CD4-positive, CD25-positive, alpha-beta regulatory T cell (primary cell): Measurements from ENCODE around the gene FAM131B. TPM values are rescaled to one million over a fixed set of nuclear protein-coding genes. Genes with fewer than 3 reads are reported as not detected.
"Not testable (repeated sequence)": the region's sequence is repeated elsewhere in the genome, so short reads cannot be mapped to it uniquely, and the experiment has no call there.

ENCODE experiments used
- ATAC-seq, 2 donors: fragments of 150-1000 bp; cut with Tn5 transposase; one replicate each; pipeline ENCODE4 v1.10.0; 2021; ENCODE audit warnings: low read depth in 2 of 2, moderate number of reproducible peaks in 2 of 2, moderate library complexity in 1 of 2
- DNase-seq, 3 donors: peaks; one replicate each; pipeline versions ENCODE4 v3.0.0 to v3.0.0-alpha.2; 2012 to 2022; ENCODE audit warnings: mixed read lengths in 1 of 3
- H3K27ac ChIP-seq: one replicate; pipeline ENCODE4 v1.7.0; 2013; ENCODE audit warnings: mild to moderate bottlenecking, low read length; ENCODE audit not compliant: insufficient read depth, poor library complexity, severe bottlenecking
- H3K27me3 ChIP-seq: one replicate; pipeline ENCODE4 v1.7.0; 2013; ENCODE audit warnings: low read length; ENCODE audit not compliant: control insufficient read depth, insufficient read depth
- H3K36me3 ChIP-seq: one replicate; pipeline ENCODE4 v1.7.0; 2013; ENCODE audit warnings: mild to moderate bottlenecking, low read length, moderate library complexity; ENCODE audit not compliant: control insufficient read depth, insufficient read depth
- H3K4me1 ChIP-seq: 2 replicates; pipeline ENCODE4 v1.7.0; 2013; ENCODE audit warnings: mild to moderate bottlenecking, low read length; ENCODE audit not compliant: insufficient read depth, control insufficient read depth, poor library complexity, severe bottlenecking
- H3K4me3 ChIP-seq: one replicate; pipeline ENCODE4 v1.7.0; 2013; ENCODE audit warnings: low read depth, mild to moderate bottlenecking, low read length, moderate library complexity
- H3K9me3 ChIP-seq, 2 experiments: 1 replicate in 1 of 2; 2 replicates in 1 of 2; pipeline ENCODE4 v1.7.0; 2013; ENCODE audit warnings: low read length in 2 of 2, mild to moderate bottlenecking in 1 of 2, moderate library complexity in 1 of 2; ENCODE audit not compliant: control insufficient read depth in 2 of 2
- H3K27ac Mint-ChIP-seq, 3 donors: one replicate each; pipeline ENCODE4 v1.8.0; 2020 to 2022; ENCODE audit warnings: mild to moderate bottlenecking in 3 of 3, mixed read lengths in 3 of 3, moderate library complexity in 2 of 3
- H3K27me3 Mint-ChIP-seq: one replicate; pipeline ENCODE4 v1.8.0; 2022; ENCODE audit warnings: mild to moderate bottlenecking, mixed read lengths
- H3K36me3 Mint-ChIP-seq: one replicate; pipeline ENCODE4 v1.8.0; 2020; ENCODE audit warnings: mixed read lengths
- H3K4me1 Mint-ChIP-seq, 4 donors: one replicate each; pipeline ENCODE4 v1.8.0; 2020 to 2022; ENCODE audit warnings: mixed read lengths in 4 of 4, mild to moderate bottlenecking in 1 of 4
- H3K4me3 Mint-ChIP-seq, 4 donors: one replicate each; pipeline ENCODE4 v1.8.0; 2020 to 2022; ENCODE audit warnings: mild to moderate bottlenecking in 4 of 4, mixed read lengths in 4 of 4, moderate library complexity in 3 of 4
- H3K9me3 Mint-ChIP-seq, 7 donors: one replicate each; pipeline ENCODE4 v1.8.0; 2020 to 2022; ENCODE audit warnings: mixed read lengths in 7 of 7, mild to moderate bottlenecking in 3 of 7, moderate library complexity in 2 of 7
- polyA plus RNA-seq, 4 donors: library from polyadenylated mRNA; unstranded; fragments of 300-500 nt; fragmentation: Illumina TruSeq; gene quantifications; one replicate each; pipeline ENCODE4 v1.2.3, GENCODE V29; 2021
- total RNA-seq: library from RNA; stranded (reverse); gene quantifications from one replicate; pipeline ENCODE4 v1.2.3, GENCODE V29; 2022

Gene FAM131B
- total and polyA plus RNA-seq, 5 donors from 2014 or later = 0.14 to 0.36 (median 0.31) TPM; not detected in 1

DNA sequence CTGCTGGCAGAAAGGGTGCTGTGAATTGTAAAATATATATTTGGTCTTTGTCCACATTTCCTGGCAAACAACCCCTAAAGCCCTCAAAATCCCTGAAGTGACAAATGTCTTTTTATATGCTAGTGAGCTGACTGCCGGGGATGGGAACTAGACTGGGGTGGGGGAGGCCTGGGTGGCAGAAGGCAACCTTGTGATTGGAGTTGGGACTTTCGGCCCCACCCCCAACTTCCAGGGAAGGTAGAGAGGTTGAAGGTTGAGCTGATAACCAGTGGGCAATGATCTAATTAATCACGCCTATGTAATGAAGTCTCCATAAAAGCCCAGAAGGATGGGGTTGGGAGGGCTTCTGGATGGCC lies 43.5 kb upstream of the FAM131B start:
- H3K36me3 ChIP-seq = no peaks in the 10 kb centered on the region
- H3K4me1 ChIP-seq = peaks cover 27% of the 10 kb centered on the region
- no peaks in the 10 kb centered on the region for H3K27me3 ChIP-seq
- Mint-ChIP-seq H3K27me3 (peaks cover 8% of the 10 kb centered on the region), H3K36me3 (peaks cover 4% of the 10 kb centered on the region), H3K9me3 (peaks cover 0 to 4% (median 0%) of the 10 kb centered on the region in 7 donors), H3K27ac (peak overlapping the region in 2 of 3 donors; percentile 61 to 91), H3K4me1 (peaks cover 12 to 67% (median 40%) of the 10 kb centered on the region in 4 donors), H3K4me3 (peak overlapping the region; percentile 0 to 95 (median 92))
- DNase-seq (no peak), ATAC-seq (no peak)
- no peak overlapping the region for H3K4me3 ChIP-seq
- H3K9me3 ChIP-seq = no peaks in the 10 kb centered on the region
- H3K27ac ChIP-seq = no peak overlapping the region

DNA sequence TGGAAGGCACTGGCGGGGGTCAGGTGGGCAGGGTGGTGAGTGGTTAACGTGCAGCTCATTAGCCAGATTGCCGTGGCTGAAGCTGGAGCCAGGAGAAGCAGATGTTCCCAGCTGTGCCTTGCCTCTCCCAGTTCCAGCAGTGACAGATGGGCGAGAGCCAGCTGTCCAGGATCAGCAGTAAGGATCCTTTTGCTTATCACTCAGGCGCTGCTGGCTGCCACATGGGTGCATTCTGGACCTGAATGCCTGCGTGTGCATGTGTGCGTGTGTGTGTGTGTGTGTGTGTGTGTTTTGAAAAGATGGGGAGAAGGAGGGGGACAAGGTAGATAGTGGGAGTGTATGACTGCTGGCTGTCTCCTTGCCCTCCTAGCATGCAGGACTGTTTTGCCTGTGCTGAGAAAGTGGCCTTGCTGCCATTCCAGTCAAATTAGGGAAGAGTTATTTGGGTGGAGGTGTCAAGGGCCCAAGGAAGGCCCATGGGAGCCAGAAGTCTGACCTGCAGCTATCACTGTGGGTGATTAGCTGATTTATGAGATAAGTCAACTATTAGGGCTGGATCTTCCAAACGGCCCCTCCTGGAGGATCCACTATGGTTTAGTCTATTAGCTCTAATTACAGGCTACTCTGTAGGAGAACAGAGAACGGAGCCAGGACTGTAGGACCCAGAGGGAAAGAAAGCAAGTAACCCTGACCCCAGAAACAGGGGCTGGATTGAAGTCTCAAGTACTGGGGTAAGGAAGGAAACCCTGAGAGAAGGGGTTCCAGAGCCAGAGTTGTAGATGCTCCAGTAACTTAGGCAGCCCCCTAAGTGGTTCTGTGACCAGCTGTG lies 42.9 kb upstream of the FAM131B start:
- Histone ChIP-seq H3K27me3 (no peaks in the 10 kb centered on the region), H3K4me1 (peaks cover 27% of the 10 kb centered on the region), H3K9me3 (no peaks in the 10 kb centered on the region), H3K36me3 (no peaks in the 10 kb centered on the region), H3K27ac (no peak overlapping the region), H3K4me3 (no peak overlapping the region)
- H3K27ac Mint-ChIP-seq = peak overlapping the region; percentile 61 to 93 (median 79)
- peaks cover 0 to 2% (median 0%) of the 10 kb centered on the region in 7 donors for H3K9me3 Mint-ChIP-seq
- peak overlapping the region; percentile 39 to 90 (median 44) for H3K4me3 Mint-ChIP-seq
- DNase-seq = no peak
- ATAC-seq = no peak
- peaks cover 12 to 63% (median 38%) of the 10 kb centered on the region in 4 donors for H3K4me1 Mint-ChIP-seq
- H3K36me3 Mint-ChIP-seq = peaks cover 4% of the 10 kb centered on the region
- peaks cover 8% of the 10 kb centered on the region for H3K27me3 Mint-ChIP-seq

DNA sequence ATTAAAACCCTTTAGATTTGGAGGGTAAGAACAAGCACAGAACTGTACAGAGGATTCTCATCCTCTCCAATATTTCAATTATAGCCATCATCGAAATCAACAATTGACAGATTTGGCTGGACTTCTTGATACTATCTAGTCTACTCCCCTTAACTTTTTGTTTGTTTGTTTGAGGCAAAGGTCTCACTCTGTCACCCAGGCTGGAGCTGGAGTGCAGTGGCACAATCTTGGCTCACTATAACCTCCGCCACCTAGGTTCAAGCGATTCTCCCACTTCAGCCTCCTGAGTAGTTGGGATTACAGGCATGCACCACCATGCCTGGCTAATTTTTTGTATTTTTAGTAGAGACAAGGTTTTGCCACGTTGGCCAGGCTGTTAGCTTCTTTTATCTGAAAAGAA lies 39.7 kb upstream of the FAM131B start:
- H3K4me3 Mint-ChIP-seq, H3K9me3 ChIP-seq, H3K36me3 Mint-ChIP-seq, H3K36me3 ChIP-seq, DNase-seq, H3K27me3 Mint-ChIP-seq, H3K27me3 ChIP-seq, ATAC-seq, H3K4me3 ChIP-seq, H3K4me1 ChIP-seq, H3K9me3 Mint-ChIP-seq, H3K27ac ChIP-seq: not testable (repeated sequence)
- peaks cover under 1 to 38% (median 21%) of the 10 kb centered on the region in 4 donors for H3K4me1 Mint-ChIP-seq
- peak overlapping the region in 1 of 3 donors; percentile 76 for H3K27ac Mint-ChIP-seq

DNA sequence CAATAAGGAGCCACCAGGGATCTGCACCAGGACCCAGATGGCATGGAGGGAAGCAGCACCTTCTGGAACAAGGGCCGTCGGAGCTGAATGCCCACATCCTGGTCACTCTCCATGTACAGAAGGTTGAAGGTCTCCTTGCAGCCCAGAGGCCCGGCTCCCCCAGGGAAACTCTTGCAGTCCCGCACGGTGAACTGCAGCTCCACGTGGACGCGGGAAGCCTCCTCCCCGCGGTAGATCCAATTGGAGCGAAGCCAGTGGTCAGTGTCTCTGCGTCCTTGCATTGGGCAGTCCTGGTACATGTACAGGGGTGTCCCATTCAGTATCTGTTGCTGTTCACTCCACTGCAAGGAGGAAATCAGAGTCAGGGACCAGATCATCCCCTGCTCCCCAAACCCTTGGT lies 38.8 kb upstream of the FAM131B start:
- peaks cover 10% of the 10 kb centered on the region for H3K36me3 Mint-ChIP-seq
- peaks cover 0 to 29% (median 16%) of the 10 kb centered on the region in 4 donors for H3K4me1 Mint-ChIP-seq
- DNase-seq (no peak), ATAC-seq (no peak)
- H3K9me3 ChIP-seq = no peaks in the 10 kb centered on the region
- H3K9me3 Mint-ChIP-seq = no peaks in the 10 kb centered on the region
- no peak overlapping the region for H3K27ac Mint-ChIP-seq
- no peaks in the 10 kb centered on the region for H3K4me1 ChIP-seq
- H3K4me3 Mint-ChIP-seq = no peak overlapping the region
- H3K36me3 ChIP-seq = peaks cover 7% of the 10 kb centered on the region
- H3K27ac ChIP-seq = no peak overlapping the region
- no peaks in the 10 kb centered on the region for H3K27me3 ChIP-seq
- no peak overlapping the region for H3K4me3 ChIP-seq
- H3K27me3 Mint-ChIP-seq = peaks cover 4% of the 10 kb centered on the region

DNA sequence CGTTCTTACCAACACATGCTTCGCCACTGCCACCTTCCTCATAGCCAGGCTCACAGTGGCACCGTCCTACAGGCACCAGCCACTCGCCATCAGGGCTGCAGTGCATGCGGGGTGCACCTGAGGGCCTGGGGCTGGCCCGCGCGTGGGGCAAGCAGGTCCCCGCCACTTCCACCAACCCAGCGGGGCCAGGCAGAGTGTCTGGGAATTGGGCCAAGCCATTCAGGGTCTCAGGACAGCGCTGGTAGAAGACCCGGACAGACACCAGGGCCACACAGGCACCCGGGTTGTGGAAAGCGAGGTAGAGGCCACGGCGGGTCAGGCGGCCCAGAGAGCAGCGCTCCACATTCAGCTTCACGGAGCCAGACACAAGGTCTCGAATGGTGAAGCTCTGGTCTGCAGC lies 37.1 kb upstream of the FAM131B start:
- peaks cover 13% of the 10 kb centered on the region for H3K36me3 Mint-ChIP-seq

DNA sequence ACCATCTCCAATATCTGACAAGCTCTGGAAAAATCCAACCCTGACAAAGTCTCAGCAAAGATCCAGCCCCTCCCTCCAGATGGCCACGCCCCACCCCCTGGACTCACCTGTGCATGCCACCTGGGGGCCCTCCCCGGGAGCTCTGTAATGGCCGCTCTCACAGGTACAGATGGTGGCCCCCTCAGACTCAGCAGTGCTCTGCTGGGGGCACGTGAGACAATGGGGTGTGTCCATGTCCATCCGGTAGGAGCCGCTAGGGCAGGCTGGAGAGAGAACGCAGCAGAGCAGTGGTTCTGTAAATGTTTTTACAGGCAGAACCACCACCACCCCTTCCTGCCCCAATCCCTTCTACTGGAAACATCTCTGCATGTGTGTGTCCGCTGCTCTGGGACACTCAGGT lies 36.6 kb upstream of the FAM131B start:
- H3K4me1 Mint-ChIP-seq = peaks cover 0 to 10% (median 4%) of the 10 kb centered on the region in 4 donors
- no peak overlapping the region for H3K27ac Mint-ChIP-seq
- Histone ChIP-seq H3K4me1 (no peaks in the 10 kb centered on the region), H3K4me3 (no peak overlapping the region), H3K27ac (no peak overlapping the region), H3K9me3 (no peaks in the 10 kb centered on the region), H3K36me3 (peaks cover 10% of the 10 kb centered on the region), H3K27me3 (no peaks in the 10 kb centered on the region)
- H3K36me3 Mint-ChIP-seq = peaks cover 13% of the 10 kb centered on the region
- peaks cover 2% of the 10 kb centered on the region for H3K27me3 Mint-ChIP-seq
- no peak for ATAC-seq
- DNase-seq = no peak
- no peak overlapping the region for H3K4me3 Mint-ChIP-seq
- no peaks in the 10 kb centered on the region for H3K9me3 Mint-ChIP-seq

More for the DNA sequence above, 37.1 kb upstream of the FAM131B start:
- no peak for ATAC-seq
- no peak overlapping the region for H3K27ac ChIP-seq
- H3K4me3 ChIP-seq = no peak overlapping the region
- H3K27me3 ChIP-seq = no peaks in the 10 kb centered on the region
- Mint-ChIP-seq H3K27me3 (peaks cover 4% of the 10 kb centered on the region), H3K27ac (peak overlapping the region in 1 of 3 donors; percentile 26), H3K4me3 (no peak overlapping the region), H3K4me1 (peaks cover 0 to 12% (median 6%) of the 10 kb centered on the region in 4 donors), H3K9me3 (no peaks in the 10 kb centered on the region)
- H3K4me1 ChIP-seq = no peaks in the 10 kb centered on the region
- H3K9me3 ChIP-seq = no peaks in the 10 kb centered on the region
- DNase-seq = no peak
- H3K36me3 ChIP-seq = peaks cover 10% of the 10 kb centered on the region

DNA sequence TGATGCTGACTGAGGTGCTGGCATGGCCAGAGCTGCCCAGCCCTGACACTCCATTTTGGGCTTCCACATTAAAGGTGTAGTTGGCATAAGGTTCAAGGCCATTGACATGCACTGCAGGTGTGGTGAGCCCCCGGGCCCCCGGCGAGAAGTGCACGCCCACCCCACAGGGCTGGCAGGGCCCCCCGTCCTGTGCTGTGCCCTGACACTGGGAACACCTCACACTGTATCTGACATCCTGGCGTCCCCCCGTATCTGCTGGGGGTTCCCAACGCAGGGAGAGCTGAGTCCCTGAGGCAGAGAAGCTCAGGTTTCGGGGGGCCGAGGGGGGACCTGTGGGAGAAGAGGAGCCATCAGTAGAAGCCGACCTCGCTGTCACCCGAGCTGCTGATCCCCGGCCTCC lies 36.1 kb upstream of the FAM131B start:
- H3K36me3 ChIP-seq = peaks cover 10% of the 10 kb centered on the region
- no peak overlapping the region for H3K27ac Mint-ChIP-seq

More for the DNA sequence above, 36.1 kb upstream of the FAM131B start:
- DNase-seq (no peak), ATAC-seq (no peak)
- no peaks in the 10 kb centered on the region for H3K9me3 Mint-ChIP-seq
- no peak overlapping the region for H3K27ac ChIP-seq
- no peak overlapping the region for H3K4me3 Mint-ChIP-seq
- H3K4me3 ChIP-seq = no peak overlapping the region
- H3K36me3 Mint-ChIP-seq = peaks cover 19% of the 10 kb centered on the region
- H3K4me1 ChIP-seq = no peaks in the 10 kb centered on the region
- no peaks in the 10 kb centered on the region for H3K27me3 Mint-ChIP-seq
- H3K27me3 ChIP-seq = no peaks in the 10 kb centered on the region
- H3K9me3 ChIP-seq = no peaks in the 10 kb centered on the region
- H3K4me1 Mint-ChIP-seq = peaks cover 0 to 7% (median 2%) of the 10 kb centered on the region in 4 donors
